HTR-8/SVneo (cell line): Measurements from ENCODE around the gene MPHOSPH9.

Experiments
- DNase-seq: peaks from one replicate; pipeline ENCODE4 v3.0.0; 2011; ENCODE audit warnings: low spot score, mixed read lengths; ENCODE audit not compliant: insufficient read length
- FAIRE-seq: peaks from 2 replicates; lab custom pipeline; 2011; peaks lifted over from hg19 to GRCh38; lab: Jason Lieb, UNC

Gene MPHOSPH9

DNA sequence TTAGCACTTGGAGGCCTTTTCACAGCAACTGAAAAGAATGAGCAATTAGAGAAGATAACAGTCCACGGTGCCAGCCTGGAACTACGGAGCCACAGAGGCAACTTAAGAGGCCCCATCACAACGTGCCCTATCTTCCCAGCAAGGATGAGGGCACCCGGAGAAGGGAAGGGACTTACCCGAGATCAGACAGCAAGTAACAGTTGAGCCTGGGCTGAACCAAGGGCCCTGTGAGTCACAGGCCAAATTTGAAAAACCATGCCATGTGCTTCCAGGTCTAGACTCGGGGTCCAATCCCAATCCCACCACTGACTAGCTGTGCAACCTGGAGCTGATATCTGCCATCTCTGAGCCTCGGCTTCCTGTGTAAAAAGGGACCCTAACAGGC is 124.3 kb downstream of the MPHOSPH9 start:
- FAIRE-seq: no peak
- DNase-seq: no peak

DNA sequence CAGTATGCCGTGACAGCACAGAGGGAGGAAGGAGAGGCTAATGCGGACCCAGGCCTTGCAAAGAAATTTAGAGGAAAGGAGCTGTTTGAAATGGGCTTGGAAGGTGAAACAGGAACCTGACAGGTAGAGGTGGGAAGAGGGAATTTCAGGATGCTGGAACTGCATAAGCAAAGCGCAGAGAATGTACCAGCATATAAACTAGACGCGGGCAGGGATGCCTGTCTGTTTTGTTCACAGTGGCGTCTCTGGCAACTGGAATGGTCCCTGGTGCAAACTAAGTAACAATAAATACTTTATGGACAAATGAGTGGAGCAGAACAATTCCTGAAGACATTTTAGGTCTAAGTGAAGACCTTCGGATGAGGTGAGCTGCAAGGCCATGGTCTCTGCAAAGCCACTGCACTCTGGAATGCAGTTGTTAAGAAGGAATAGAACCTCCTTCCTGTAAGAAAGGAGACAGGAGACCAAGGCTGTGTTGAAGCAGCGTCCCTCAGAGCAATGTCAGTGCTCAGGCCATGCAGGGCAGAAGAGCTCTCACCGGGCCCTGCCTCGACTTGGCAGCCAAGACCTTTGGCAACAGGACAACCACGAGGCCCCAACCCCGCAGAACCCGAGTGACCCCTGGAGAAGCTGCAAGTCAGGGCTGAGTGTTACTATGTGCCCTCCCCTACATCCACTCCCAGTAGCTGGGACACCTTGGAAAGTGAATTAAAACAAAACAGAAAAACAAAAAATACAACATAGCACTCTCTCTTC is 124.8 kb downstream of the MPHOSPH9 start:
- FAIRE-seq (no peak), DNase-seq (no peak)

DNA sequence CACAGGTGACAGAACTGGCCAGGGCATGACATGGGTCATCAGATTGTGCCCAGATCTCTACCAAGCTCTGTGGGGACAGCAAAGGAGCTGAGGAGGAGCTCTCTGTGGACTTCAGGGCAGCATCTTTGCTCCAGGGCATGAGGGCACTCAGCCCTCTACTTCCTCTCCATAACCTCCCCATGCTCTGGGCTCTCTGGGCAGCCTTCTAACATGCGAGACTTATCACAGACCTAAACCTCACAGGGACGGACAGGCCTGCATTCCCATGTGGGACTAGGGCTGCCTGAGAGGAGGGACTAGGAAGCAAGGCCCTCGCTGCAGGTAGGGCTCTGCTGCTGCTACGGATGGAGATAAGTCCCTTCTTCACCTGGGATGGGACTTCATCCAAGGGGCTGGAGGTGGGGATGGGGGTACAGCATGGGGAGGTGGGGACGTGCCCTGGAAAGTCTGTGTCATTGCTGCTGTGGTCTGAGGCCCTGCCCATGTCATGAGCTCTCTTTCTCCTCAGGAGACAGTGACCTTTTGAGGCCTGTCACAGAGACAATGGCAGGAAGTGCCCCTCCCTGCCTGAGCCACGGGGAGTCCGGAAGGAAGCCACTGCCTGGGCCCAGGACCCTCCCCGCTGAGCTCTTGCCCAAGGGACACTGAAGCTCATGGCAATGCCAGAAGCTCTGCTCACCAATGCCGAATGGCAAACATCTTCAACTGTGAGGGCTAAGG is 126.1 kb downstream of the MPHOSPH9 start:
- DNase-seq (no peak), FAIRE-seq (no peak)

DNA sequence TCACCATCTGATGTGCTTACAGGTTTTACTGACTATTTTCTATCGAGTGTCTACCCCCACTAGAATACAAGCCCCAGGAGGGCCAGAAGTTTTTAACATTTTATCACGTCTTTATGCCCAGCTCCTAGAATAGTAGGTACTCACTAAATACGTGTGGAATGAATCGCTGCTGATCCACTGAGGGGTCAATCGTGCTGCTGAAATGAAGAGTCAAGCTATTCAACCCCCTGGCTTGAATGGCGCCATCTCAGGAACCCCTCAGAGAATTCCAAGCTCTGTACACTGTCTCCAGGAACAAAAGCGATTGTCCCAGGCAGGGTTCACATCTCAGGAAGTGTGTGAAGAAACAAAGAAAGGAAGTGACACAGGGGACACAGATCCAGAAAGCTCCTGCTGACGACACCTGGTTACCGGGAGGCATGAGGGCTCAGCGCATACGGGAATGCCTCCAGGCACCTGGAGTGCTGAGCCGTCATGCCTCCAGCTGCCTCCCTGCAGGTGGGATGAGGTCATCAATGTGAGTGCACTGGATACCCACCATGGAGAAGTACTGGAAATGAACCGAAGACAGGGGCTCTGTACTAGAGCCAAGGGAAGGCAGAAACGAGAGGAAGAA is 127.6 kb downstream of the MPHOSPH9 start:
- no peak for FAIRE-seq
- DNase-seq: no peak

DNA sequence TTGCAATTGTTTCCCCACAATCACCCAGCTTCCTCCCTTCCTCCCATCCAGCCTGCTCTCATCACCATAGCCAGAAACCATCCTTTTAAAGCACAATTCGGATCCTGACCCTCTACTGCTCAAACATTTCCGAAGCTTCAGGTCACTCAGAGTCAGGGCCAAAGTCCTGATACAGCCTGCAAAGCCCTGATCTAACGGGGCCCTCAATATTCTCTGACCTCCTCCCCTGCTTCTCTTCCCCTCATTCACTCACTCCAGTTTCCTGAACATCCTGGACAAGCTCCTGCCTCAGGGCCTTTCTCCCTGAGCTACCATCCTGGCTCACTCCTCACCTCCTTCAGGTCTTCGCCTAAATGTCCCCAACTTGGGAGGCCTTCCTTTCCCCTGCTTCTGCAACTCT is 128.1 kb downstream of the MPHOSPH9 start:
- no peak for DNase-seq

More for the DNA sequence above, 128.1 kb downstream of the MPHOSPH9 start:
- no peak for FAIRE-seq
